Activated CD8-positive, alpha-beta memory T cell treated with anti-CD3 and anti-CD28 coated beads for 4 hours (primary cell): ENCODE data around the gene MAP10.

Experiments used
- DNase-seq, 2 donors: peaks; one replicate each; pipeline ENCODE4 v3.0.0-alpha.2; 2020; ENCODE audit warnings: low read depth in 2 of 2

Gene MAP10

GRCh38 chr1:232797856-232798510 is 7.2 kb upstream of the MAP10 start:
- DNase-seq: no peak

GRCh38 chr1:232798920-232799319 is 6.3 kb upstream of the MAP10 start:
- no peak for DNase-seq

- DNase-seq: no peak
Observed at GRCh38 chr1:232806186-232806510, 932 bp downstream of the MAP10 start.

GRCh38 chr1:232810856-232811255 is 5.6 kb downstream of the MAP10 start:
- no peak for DNase-seq

DNA sequence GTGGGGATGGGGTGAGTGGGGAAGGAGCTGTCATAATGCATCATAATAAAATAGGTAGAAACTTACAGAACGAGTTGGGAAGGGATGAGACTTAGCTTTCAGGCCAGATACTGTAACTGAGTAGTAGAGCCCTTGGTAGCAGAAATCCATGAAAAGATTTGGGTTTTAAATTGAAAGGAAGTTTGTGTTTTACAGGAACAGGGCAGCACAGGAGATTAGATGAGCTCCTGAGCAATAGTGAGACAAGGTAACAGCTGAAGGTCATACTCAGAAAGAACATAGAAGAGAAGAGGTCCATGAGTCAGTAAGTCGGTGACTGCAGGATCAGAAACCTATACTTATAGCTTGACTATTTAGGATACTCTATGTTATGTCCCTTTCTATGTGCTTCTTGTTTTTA is 7.3 kb downstream of the MAP10 start:
- no peak for DNase-seq

- no peak for DNase-seq
Observed at GRCh38 chr1:232813097-232813496, 7.9 kb downstream of the MAP10 start.

DNA sequence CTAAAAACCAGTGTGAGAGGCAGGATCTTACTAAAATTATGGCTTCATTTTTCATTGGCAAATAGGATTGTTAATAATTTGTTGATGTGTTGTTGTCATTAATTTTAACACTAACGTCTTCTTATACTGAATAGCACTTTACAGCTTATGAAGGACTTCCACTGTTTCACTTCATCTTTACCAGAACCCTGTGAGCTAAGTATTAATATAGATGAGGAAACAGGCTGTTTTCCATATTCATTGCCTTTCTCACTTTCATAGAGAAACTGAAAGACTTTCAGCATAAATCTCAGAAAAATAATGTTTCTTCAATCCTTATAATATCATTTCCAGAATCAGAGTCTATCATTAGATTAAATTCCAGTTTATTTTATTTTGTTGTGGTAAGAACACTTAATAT is 8.5 kb downstream of the MAP10 start:
- DNase-seq: no peak

DNA sequence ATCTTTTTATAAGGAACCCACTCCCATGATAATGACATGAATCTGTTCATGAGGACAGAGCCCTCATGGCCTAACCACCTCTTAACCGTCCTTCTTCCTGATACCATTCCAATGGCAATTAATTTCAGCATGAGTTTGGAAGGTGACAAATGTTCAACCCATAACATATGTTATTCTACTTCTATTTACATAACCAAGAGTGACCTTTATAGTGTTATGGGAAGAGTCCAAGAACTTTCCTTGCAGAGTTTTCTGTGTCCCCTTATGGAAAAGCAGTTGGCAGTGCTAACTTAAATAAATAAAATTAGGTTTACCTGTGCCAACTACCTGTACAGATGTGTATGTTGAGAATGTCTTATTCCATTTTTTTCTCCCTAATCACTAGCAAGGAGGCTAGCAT is 11.1 kb downstream of the MAP10 start:
- DNase-seq: no peak

DNA sequence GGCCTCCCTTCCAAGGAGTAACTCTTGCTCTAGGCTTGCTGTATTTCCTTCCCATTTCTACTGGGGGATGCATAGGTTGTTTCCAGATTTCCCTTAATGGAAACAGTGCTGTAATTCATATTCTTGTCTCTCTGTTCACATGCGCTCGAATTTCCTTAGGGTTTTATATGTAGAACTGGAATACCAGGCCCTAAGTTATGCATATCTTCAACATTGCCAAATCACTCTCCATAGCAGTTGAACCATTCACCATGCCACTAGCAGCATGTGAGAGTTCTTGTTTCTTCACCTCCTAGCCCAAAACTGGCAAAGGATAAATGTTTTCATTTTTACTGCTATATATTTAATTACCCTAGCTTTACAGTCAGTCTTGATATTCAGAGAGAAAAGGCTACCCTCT is 12.8 kb downstream of the MAP10 start:
- DNase-seq: no peak

- no peak for DNase-seq
Observed at GRCh38 chr1:232820431-232820830, 15.2 kb downstream of the MAP10 start.

- no peak for DNase-seq
Observed at GRCh38 chr1:232822530-232822929, 17.3 kb downstream of the MAP10 start.

GRCh38 chr1:232826318-232826717 is 21.1 kb downstream of the MAP10 start:
- DNase-seq: no peak

GRCh38 chr1:232830661-232831060 is 25.4 kb downstream of the MAP10 start:
- DNase-seq: no peak

DNA sequence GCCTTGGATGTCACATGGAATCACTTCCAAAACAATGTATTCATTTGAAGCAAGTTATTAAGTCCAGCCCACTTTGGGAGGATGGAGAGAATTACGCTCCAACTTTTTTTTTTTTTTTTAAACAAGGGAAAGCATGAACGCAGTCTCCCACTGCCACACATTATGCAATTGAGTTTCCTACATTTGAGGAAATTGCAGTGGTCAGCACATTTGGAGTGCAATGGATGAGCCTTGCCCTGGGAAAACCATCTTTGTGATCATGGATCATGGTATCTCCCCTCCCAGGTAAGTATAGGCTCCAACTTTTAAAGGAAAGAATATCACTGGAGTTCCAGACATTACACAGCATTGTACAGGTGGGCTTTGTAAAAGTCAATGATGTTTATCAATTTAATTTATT is 26.7 kb downstream of the MAP10 start:
- no peak for DNase-seq

- DNase-seq: no peak
Observed at GRCh38 chr1:232834066-232834465, 28.9 kb downstream of the MAP10 start.

DNA sequence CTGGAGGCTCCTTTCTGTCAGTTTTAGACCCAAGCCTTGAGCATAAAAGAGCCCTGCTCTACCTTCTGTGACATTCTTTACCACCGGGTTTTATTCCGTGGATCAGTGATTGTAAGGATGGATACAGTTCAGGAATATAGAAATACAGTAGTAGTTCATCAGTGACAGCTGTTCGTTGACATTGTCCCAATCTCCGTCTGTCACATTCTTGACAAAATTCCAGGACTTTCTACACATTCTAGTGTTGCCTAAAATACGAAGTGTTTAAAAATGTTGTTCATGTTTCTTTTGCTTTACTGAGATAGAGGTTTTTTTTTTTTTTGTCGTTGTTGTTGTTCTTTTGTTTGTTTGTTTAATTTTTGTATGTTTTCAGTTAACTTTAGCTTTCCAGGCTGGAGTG is 29.9 kb downstream of the MAP10 start:
- no peak for DNase-seq

GRCh38 chr1:232837087-232837486 is 31.9 kb downstream of the MAP10 start:
- no peak for DNase-seq

DNA sequence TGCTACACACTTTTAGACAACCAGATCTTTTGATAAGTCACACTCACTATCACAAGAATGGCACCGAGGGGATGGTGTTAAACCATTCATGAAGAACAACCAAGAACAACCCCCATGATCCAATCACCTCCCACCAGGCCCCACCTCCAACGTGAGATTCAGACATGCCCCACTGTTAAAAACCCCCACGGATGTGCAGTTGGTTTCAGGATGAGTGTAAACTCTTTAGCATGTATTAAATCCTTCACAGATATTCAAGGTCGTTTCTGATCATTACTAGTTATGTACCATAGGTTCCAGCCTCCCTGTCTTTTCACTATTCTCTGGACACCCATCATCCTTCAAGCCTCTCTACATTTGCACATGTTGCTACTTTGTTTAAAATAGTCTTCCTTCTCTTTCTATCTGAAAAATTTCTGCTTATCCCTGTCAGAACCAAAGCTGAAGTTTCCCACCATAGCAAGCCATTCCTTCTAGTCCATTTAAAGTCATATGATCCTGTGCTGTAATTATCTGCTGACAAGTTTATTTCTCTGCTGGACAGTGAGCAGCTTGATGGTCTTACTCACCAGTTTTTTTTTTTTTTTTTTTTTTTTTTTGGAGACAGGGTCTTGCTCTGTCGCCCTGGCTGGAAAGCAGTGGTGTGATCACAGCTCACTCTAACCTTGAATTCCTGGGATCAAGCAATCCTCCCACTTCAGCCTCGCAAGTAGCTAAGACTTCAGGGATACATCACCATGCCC is 36.8 kb downstream of the MAP10 start:
- DNase-seq: no peak

DNA sequence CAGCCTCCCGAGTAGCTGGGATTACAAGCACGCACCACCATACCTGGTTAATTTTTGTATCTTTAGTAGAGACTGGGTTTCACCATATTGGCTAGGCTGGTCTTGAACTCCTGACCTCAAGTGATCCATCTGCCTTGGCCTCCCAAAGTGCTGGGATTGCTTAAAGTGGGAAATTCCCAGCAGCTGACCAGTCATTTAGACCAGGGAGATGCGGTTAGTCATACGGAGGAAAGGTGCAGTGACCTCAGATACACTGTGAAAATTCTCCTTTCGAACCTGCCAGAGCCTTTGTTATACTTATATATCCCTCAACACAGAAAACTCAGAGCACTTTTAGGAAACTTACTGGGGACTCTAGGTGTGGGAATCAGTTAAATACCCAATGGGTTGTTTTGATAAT is 39.6 kb downstream of the MAP10 start:
- no peak for DNase-seq

DNA sequence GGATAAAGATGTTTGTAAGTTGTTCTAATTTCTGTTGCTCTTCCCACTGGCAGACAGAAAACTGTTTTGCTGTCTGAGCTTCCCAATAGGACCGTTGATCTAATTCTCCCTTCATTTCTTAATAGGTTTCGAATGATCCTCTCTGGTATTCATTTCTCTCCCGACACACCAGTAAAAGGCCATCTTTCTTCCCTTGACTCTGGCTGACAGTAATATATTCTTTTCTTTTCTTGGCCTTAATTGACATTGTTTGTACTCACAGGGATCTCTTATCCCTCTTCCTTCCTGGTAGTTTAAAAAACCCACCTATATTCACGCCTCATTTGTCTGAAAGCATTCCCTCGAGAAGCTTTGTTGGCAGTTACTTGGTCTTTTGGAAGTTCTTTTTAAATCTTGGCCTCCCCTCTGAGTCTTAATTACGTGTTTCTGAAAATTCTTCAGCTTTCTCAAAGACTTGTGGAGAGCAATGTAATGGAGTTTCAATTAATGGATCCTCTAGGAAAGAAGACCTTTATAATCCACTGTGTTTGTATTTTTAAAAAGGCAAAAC is 40.3 kb downstream of the MAP10 start:
- DNase-seq: no peak

- DNase-seq: no peak
Observed at GRCh38 chr1:232851532-232851931, 46.3 kb downstream of the MAP10 start.

GRCh38 chr1:232853994-232854797 is 49.0 kb downstream of the MAP10 start:
- DNase-seq: no peak

DNA sequence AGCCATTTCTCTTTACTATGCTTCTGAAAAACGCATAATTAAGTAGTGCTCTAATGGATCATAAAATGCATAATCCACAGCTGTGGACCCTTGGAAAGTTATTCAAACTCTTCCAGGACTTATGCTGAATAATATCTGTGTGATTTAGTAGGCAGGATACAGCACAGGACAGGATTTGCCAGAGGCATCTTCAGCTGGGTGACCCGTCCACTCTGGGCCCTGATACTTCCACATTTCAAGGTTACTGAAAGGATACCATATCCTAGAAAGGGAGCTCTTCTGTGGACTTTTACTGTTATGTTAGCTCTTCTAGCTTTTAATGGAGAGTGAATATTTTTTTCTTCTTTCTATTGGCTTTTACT is 49.6 kb downstream of the MAP10 start:
- no peak for DNase-seq
